UCSD-AML1 (cell line): ENCODE results near the gene FNIP2.
"Not testable (repeated sequence)": the region's sequence is repeated elsewhere in the genome, so short reads cannot be mapped to it uniquely, and the experiment has no call there.

Experiments
- DNase-seq: peaks from one replicate; lab custom pipeline; 2025; ENCODE audit not compliant: unreplicated experiment; lab: John Stamatoyannopoulos, UW

The FNIP2 gene

GRCh38 chr4:158903079-158903456 is 134.2 kb downstream of the FNIP2 start:
- no peak for DNase-seq

- no peak for DNase-seq
Measured at GRCh38 chr4:158903472-158904043, 134.7 kb downstream of the FNIP2 start.

- DNase-seq: no peak
Measured at GRCh38 chr4:158904815-158905214, 136.0 kb downstream of the FNIP2 start.

- no peak for DNase-seq
Measured at GRCh38 chr4:158906073-158906472, 137.2 kb downstream of the FNIP2 start.

GRCh38 chr4:158912390-158912789 is 143.6 kb downstream of the FNIP2 start:
- no peak for DNase-seq

- no peak for DNase-seq
Measured at GRCh38 chr4:158912806-158913205, 144.0 kb downstream of the FNIP2 start.

- DNase-seq: no peak
Measured at GRCh38 chr4:158913766-158914165, 144.9 kb downstream of the FNIP2 start.

GRCh38 chr4:158914218-158914617 is 145.4 kb downstream of the FNIP2 start:
- DNase-seq: no peak

GRCh38 chr4:158915683-158916241 is 146.9 kb downstream of the FNIP2 start:
- no peak for DNase-seq

- DNase-seq: not testable (repeated sequence)
Measured at GRCh38 chr4:158920452-158920996, 151.7 kb downstream of the FNIP2 start.

- not testable (repeated sequence) for DNase-seq
Measured at GRCh38 chr4:158927774-158928173, 158.9 kb downstream of the FNIP2 start.

GRCh38 chr4:158929939-158930638 is 161.3 kb downstream of the FNIP2 start:
- no peak for DNase-seq

GRCh38 chr4:158930639-158930972 is 161.8 kb downstream of the FNIP2 start:
- DNase-seq: no peak

GRCh38 chr4:158933236-158933635 is 164.4 kb downstream of the FNIP2 start:
- no peak for DNase-seq

GRCh38 chr4:158934996-158935669 is 166.3 kb downstream of the FNIP2 start:
- no peak for DNase-seq

GRCh38 chr4:158936238-158936637 is 167.4 kb downstream of the FNIP2 start:
- no peak for DNase-seq

- DNase-seq: no peak
Measured at GRCh38 chr4:158938220-158939044, 169.6 kb downstream of the FNIP2 start.

GRCh38 chr4:158940271-158940670 is 171.4 kb downstream of the FNIP2 start:
- DNase-seq: no peak

GRCh38 chr4:158941321-158941720 is 172.5 kb downstream of the FNIP2 start:
- no peak for DNase-seq

GRCh38 chr4:158941895-158942294 is 173.1 kb downstream of the FNIP2 start:
- DNase-seq: no peak

- no peak for DNase-seq
Measured at GRCh38 chr4:158945529-158946108, 176.8 kb downstream of the FNIP2 start.
